Osteocyte (in vitro differentiated cells): ENCODE data around the gene SETD1B. TPM values are rescaled to one million over a fixed set of nuclear protein-coding genes. Genes with fewer than 3 reads are reported as not detected.
"Not testable (repeated sequence)": the region's sequence is repeated elsewhere in the genome, so short reads cannot be mapped to it uniquely, and the experiment has no call there.

ENCODE experiments used
- DNase-seq: peaks from one replicate; pipeline ENCODE4 v3.0.0; 2021; ENCODE audit warnings: mixed read lengths; ENCODE audit not compliant: unreplicated experiment; ENCODE audit errors: extremely low spot score
- H3K27ac Mint-ChIP-seq: one replicate; pipeline ENCODE4 v1.8.0; 2021; ENCODE audit warnings: mild to moderate bottlenecking, mixed read lengths; ENCODE audit not compliant: unreplicated experiment
- H3K27me3 Mint-ChIP-seq: one replicate; pipeline ENCODE4 v1.8.0; 2021; ENCODE audit warnings: mixed read lengths; ENCODE audit not compliant: unreplicated experiment
- H3K36me3 Mint-ChIP-seq: one replicate; pipeline ENCODE4 v1.8.0; 2021; ENCODE audit warnings: mixed read lengths; ENCODE audit not compliant: unreplicated experiment
- H3K4me1 Mint-ChIP-seq: one replicate; pipeline ENCODE4 v1.8.0; 2021; ENCODE audit warnings: mixed read lengths; ENCODE audit not compliant: unreplicated experiment
- H3K4me3 Mint-ChIP-seq: one replicate; pipeline ENCODE4 v1.8.0; 2021; ENCODE audit warnings: mild to moderate bottlenecking, moderate library complexity, mixed read lengths; ENCODE audit not compliant: unreplicated experiment
- H3K9me3 Mint-ChIP-seq: one replicate; pipeline ENCODE4 v1.8.0; 2021; ENCODE audit warnings: mixed read lengths; ENCODE audit not compliant: unreplicated experiment
- CTCF ChIP-seq: fragments of 200-600 bp; sonication (generic); IDR thresholded peaks from 2 replicates; pipeline ENCODE4 v1.5.0; 2021; ENCODE audit warnings: antibody characterized with exemption, mild to moderate bottlenecking, moderate library complexity
- long read RNA-seq: library from polyadenylated mRNA; unstranded; transcript quantifications from one replicate; pipeline ENCODE4 v2.0.0, GENCODE V29; 2021
- total RNA-seq: library from RNA; stranded (reverse); gene quantifications from 2 replicates; pipeline ENCODE4 v1.2.1, GENCODE V29; 2021

SETD1B gene
- total RNA-seq = 21.0 and 21.8 TPM in 2 replicates
- long read RNA-seq, partial matches to known transcripts = 0 of 10 reads
- long read RNA-seq, other reads (novel, unspliced or antisense) = 10 of 10 reads

GRCh38 chr12:121803861-121804416 is at the start of gene SETD1B:
SETD1B (plus strand) TSS chr12:121804009; CDS start chr12:121804738, 729 bp downstream.
- no peaks in the 10 kb centered on the region for H3K27me3 Mint-ChIP-seq
- TF ChIP-seq CTCF = no peak
- H3K27ac Mint-ChIP-seq = peak within 1 kb of the TSS; percentile 100
- H3K9me3 Mint-ChIP-seq = no peaks in the 10 kb centered on the region
- no peak for DNase-seq
- H3K36me3 Mint-ChIP-seq = peaks cover 14% of the 10 kb centered on the region
- H3K4me1 Mint-ChIP-seq = peaks cover 29% of the 10 kb centered on the region
- H3K4me3 Mint-ChIP-seq = peak within 1 kb of the TSS; percentile 95

- no peak for TF ChIP-seq CTCF
- Mint-ChIP-seq H3K27ac (no peak overlapping the region), H3K9me3 (no peaks in the 10 kb centered on the region), H3K4me1 (peaks cover 3% of the 10 kb centered on the region), H3K4me3 (no peak overlapping the region), H3K27me3 (no peaks in the 10 kb centered on the region), H3K36me3 (peaks cover 5% of the 10 kb centered on the region)
- DNase-seq = no peak
Observed at GRCh38 chr12:121754836-121755235, 49.0 kb upstream of the SETD1B start.

- H3K4me1 Mint-ChIP-seq = peaks cover 3% of the 10 kb centered on the region
- H3K27ac Mint-ChIP-seq = no peak overlapping the region
- DNase-seq = no peak
- H3K36me3 Mint-ChIP-seq = peaks cover 5% of the 10 kb centered on the region
- no peak overlapping the region for H3K4me3 Mint-ChIP-seq
- TF ChIP-seq CTCF = no peak
- H3K9me3 Mint-ChIP-seq = no peaks in the 10 kb centered on the region
- no peaks in the 10 kb centered on the region for H3K27me3 Mint-ChIP-seq
Observed at GRCh38 chr12:121755591-121755990, 48.2 kb upstream of the SETD1B start.

GRCh38 chr12:121758536-121758935 is 45.3 kb upstream of the SETD1B start:
- not testable (repeated sequence) for H3K36me3 Mint-ChIP-seq, H3K27ac Mint-ChIP-seq, H3K27me3 Mint-ChIP-seq, H3K4me3 Mint-ChIP-seq, H3K9me3 Mint-ChIP-seq, DNase-seq
- H3K4me1 Mint-ChIP-seq = peaks cover 14% of the 10 kb centered on the region

- TF ChIP-seq CTCF = no peak
- peaks cover 28% of the 10 kb centered on the region for H3K4me1 Mint-ChIP-seq
- no peak overlapping the region for H3K4me3 Mint-ChIP-seq
- no peaks in the 10 kb centered on the region for H3K9me3 Mint-ChIP-seq
- H3K36me3 Mint-ChIP-seq = no peaks in the 10 kb centered on the region
- no peaks in the 10 kb centered on the region for H3K27me3 Mint-ChIP-seq
- no peak for DNase-seq
- peak overlapping the region; percentile 6 for H3K27ac Mint-ChIP-seq
Observed at GRCh38 chr12:121762269-121762668, 41.5 kb upstream of the SETD1B start.
